NCI-H226 (cell line): ENCODE measurements around the gene HABP2.

ENCODE experiments used
- DNase-seq: peaks from one replicate; pipeline ENCODE4 v3.0.0-alpha.2; 2015

The HABP2 gene

DNA sequence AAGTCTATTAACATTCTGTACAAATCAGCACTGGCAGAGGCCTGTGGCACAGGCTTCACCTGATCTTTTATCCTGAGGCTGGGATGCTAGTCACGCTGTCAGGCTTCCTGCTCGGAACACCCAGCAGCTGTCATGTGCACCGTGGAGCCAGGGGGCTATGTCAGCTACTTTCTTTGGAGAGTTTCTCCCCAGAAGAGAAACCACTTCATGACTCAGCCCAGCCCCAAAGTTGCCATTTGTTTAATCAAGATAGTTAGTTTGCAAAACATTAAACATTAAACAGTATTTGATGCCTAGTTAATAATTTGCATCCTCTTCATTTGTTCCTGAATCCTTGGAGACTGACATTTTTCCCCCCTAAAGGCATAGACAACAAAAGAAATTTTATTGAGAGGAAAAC, at the start of gene HABP2:
TSS of gene HABP2 (plus strand) at position 353 of the 400 bp plus-strand sequence. CDS start 69 bp downstream, outside the sequence.
- no peak for DNase-seq

DNA sequence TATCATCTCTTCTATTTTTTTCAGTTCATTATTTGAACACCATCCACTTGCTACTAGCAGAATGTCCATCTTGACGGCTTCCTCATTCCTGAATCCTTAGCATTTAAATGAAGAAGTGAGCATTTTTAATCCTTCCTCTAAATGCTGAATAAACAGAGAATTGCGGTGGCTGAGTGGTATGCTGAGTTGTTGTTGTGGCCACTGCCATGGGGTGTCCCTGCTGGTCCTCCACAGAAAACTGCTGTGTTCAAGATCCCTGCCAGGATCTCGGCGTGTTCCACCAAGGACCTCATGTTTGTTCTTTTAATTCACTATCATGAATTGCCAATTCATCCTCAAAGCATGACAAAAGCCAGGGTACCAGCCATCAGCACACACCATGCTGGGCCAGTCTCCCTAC, 48.9 kb upstream of the HABP2 start:
- DNase-seq, result no peak

DNA sequence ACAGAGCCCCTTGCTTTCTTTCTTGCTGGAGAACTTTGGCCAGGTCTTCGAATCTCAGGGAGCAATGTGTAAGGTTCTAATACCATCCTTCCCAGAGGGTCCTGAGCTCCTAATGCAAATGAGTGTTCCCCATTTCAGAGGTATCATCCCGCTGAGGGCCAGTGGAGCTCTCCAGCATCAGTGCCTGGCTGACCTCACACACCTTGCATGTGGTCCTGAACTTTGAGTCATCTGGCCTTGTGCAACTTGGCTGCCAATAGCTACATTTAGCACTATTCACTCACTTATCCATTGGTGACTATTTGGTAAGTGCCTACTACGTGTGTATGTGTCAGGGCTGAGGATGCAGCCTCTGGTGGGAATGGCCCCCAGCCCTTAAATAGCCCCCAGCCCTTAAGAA, 48.4 kb upstream of the HABP2 start:
- no peak for DNase-seq

DNA sequence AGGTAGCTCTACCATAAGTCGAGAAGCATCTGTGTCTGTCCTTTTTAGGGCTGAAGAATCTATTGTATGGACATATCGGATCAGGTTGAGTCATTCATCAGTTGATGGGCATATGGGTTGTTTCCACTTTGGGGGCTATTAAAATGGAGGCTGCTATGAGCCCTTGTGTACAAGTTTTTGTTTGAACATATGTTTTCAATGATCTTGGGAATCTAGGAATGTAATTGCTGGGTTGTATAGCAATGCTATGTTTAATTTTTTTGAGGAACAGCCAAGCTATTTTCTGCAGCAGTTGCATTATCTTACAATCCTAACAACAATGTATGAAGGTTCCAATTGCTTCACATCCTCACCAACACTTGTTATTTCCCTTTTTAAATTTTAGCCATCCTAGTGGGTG, 46.4 kb upstream of the HABP2 start:
- no peak for DNase-seq

DNA sequence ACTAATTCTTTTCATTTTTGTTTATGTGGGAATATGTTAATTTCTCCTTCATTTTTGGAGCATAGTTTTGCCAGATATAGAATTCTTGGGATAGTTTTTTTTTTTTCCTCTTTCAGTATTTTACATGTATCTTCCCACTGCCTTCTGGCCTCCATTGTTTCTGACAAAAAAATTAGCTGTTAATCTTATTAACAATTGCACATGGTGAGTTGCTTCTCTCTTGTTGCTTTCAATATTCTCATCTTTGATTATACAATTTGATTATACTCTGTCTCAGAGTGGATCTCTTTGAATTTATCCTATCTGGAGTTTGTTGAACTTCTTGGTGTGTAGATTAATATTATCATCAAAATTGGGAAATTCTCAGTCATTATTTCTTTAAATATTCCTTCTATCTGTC, 41.4 kb upstream of the HABP2 start:
- no peak for DNase-seq

DNA sequence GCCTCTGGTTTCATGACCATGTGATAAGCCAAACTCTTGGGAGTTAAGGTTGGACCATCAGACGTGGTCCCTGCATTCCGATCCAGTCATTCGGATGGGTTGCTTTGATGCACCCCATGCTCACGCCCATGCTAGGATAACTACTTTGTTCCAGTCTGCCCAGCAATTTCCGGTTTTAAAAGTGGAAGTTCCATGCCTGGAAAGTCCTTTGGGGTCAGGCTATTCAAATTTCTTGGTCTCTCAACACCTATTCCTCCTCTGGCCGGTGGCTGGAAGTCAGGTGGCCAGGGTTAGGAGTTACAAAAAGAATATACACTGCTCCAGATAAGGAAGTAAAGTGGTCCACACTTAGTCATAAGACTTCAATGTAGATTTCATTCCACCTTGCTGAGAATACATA, 37.7 kb upstream of the HABP2 start:
- no peak for DNase-seq

- DNase-seq, result no peak
Observed at GRCh38 chr10:113515601-113516000, 37.3 kb upstream of the HABP2 start.

DNA sequence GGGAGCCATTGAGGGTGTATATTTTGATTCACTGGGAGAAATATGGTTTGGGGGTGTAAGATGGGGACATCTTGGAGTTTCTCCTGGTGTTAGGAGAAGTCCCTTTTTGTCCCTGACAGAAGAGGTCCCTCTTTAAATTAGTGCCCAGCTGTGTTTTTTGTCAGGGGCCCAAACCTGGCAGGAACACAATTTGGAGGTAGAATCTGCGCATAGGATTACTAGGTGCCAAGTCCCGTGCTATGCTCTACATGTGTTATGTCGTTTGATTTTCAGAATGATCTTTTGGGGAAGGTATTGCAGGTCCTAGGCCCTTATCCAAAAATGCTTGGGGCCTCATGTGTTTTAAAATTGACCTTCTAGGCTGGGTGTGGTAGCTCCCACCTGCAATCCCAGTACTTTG, 36.8 kb upstream of the HABP2 start:
- no peak for DNase-seq

- DNase-seq, result no peak
Observed at GRCh38 chr10:113517165-113517900, 35.5 kb upstream of the HABP2 start.

DNA sequence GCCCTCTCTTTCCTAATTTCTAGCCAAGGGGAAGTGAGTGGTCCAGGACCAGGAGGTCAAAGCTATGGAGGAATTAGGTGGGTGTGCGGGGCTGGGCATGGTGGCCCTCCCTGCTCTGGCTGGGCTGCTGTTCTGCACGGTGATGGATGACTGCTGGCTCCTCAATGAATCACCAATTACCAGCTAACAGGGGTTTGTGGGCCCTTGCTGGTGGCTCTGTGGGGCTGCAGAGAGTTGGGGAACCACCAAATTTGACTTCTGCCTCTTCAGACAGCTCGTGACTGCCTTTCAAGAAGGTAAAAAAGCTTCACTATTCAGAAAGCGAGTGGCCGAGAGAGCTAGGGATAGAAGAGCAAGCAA, 35.0 kb upstream of the HABP2 start:
- no peak for DNase-seq

GRCh38 chr10:113518415-113518814, 34.4 kb upstream of the HABP2 start:
- no peak for DNase-seq

DNA sequence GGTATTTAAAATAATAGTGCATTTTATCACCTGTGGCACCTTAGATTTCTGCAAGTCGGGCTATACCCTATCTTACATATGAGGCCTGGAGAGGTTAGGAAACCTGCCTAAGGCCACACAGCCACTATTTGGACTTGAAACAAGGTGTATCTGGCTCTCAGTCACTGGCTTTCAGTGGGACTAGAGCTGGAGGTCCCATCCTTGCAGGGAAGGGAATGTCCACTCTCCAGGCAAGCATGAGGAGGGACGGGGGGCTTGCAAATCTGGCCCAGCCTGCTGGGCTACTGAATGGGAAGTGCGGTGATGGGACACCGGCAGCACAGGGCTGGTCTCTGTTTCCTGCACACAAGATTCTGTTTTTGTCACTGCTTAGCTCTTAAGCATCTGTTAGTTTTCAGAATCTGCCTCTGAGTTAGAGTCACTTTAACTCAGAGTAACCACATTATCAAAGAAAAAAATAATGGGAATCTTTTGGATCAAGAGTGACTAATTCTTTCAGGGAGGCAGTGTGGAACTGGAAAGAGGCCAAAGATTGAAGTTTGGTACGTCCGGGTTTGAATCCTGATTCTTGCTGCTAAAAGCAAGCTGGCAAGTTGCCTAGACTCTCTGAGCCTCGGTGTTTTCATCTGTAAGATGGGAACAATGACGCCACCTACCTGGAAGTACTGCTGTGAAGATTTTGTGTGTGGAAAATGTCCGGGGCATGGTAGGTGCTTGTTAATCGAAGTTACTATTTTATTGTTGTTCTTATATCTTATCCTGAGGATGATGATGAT, 33.8 kb upstream of the HABP2 start:
- no peak for DNase-seq

DNA sequence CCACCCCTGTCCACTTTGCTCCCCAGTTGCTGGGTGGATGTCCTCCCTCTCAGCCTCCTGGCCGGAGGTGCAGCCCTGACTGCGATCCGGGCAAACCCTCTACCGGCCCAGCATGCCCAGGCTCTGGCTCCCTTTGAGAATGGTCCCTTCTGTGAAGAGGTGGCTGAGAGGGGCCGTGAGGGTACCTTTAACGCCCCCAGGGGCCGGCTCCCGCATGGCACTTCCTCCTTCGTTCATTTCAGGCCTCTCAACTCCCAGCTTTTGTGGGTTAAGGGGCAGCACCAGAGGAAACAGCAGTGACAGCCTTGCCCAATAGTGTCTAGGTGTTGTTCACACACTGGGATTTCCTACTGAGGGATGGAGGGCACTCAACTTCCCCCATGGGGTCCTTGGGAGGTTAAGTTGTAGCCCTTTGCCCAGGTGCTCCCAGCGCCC, 33.2 kb upstream of the HABP2 start:
- DNase-seq, result no peak

DNA sequence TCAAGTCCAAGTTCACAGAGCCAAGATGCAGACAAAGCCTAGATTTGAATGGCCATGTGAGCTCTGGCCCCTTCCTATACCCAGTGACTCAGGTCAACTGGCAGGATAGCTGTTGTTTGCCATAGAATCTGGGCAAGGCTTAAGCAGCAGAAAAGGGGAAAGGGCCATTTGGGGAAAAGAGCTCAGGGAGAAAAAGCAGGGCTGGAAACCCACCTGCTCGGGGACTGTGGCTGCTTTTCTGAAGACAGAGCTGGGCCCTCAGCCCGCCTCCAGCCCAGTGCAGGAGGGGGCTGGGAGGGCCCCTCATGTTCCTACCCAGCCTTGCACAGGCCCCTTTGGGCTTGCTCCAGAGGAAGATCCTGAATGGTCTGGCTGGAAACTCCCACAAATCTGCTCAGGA, 32.6 kb upstream of the HABP2 start:
- no peak for DNase-seq

GRCh38 chr10:113520690-113521474, 32.0 kb upstream of the HABP2 start:
- no peak for DNase-seq

DNA sequence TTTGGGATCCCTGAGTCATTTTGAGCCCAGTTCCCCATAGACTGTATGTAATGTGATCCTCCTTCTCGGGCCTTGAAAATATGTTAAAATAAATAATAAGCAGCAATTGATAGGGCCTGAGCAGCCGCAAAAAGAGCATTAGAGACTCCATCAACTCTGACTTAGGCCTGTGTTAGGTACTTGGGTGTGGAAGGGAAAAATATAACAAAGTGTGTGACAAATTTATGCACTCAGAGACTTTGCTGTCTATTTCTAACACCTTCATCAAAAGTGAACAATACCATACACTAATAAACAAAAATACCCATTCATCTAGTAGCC, 31.4 kb upstream of the HABP2 start:
- no peak for DNase-seq

DNA sequence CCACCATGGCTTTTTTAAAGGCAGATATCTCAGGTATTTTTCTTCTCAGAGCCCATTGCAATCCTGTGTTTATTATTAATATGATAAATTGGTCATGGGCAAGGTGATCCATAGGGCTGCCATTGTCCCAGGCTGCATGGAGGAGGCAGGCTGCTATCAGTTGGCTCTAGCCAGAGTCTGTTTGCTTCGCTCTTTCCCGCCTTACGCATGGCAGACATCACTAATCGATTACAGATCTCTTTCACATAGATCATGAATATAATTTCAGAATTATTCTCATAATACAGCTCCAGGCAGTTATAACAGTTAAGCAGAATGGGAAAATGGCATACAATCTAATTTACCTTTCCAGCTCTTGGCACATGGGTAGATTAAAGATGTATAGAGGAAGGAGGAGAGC, 30.4 kb upstream of the HABP2 start:
- DNase-seq, result no peak

- DNase-seq, result no peak
Observed at GRCh38 chr10:113523071-113523470, 29.8 kb upstream of the HABP2 start.

GRCh38 chr10:113523628-113524027, 29.2 kb upstream of the HABP2 start:
- no peak for DNase-seq

- DNase-seq, result no peak
Observed at GRCh38 chr10:113524120-113524519, 28.7 kb upstream of the HABP2 start.

DNA sequence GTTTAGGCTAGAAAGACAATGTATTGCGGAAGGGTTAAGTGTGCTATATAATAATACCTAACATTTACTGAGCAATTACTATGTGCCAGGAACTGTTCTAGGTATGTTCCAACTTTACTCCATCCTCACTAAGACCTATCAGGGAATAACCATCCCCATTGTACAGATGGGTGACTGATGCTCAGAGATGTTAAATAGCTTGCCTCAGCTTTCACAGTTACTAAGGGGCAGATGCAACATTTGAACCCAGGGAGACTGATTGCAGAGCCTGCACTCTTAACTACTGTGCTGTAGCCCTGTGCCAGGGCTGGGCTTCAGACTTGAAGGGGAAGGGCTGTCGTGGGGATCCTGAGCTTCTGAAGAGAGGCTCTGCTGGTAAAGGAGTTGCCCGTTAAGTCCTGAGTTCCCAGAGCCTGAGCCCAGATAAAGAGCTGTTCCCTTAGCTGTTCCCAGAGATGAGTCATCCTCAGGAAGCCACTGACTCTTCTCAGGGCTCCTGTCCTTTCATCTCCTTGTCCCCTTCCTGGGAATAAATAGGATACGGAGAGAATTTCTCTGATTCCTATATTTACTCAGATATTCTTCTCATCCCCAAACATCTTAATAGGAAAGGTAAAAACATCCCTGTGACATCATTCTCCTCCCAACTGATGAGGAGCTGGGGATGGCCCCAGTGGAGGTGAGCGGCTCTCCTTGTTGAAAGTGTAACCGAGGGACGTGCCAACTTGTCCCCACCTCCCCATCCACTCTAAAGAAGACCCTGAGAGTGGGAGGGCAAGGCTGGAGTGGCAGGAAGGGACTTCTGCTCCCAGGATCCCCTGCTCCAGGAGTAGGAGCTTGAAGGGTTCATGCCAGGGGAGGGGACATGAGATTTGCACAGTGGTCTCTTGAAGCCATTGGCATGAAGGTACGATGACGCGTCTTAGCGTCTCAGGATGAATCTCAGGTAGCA, 28.0 kb upstream of the HABP2 start:
- no peak for DNase-seq

DNA sequence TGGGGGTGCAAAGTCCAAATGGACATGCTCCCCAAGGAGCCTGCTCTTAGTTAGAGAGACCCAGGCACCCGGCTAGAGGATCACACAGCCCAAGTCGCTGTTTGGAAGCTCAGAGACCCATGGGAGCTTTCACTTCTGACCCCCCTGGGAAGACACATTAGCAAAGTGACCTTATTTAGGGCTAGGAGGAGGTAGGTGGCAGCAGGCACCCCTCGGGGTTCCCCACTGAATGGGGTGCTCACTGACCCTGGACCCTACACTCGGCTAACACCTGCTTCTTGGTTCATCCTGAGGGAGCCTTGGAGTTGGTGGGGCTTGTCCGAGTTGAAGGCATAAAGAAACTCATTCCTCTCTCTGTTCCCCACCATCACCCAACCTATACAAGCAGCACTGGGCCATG, 27.1 kb upstream of the HABP2 start:
- DNase-seq, result no peak
